ENCODE results near the gene CHST12.
"Not testable (repeated sequence)": the region's sequence is repeated elsewhere in the genome, so short reads cannot be mapped to it uniquely, and the experiment has no call there.

CHST12 gene

GRCh38 chr7:2378125-2378524, 25.3 kb upstream of the CHST12 start:
- DNase-seq (ENCODE audit: low read depth): not testable (repeated sequence)

DNA sequence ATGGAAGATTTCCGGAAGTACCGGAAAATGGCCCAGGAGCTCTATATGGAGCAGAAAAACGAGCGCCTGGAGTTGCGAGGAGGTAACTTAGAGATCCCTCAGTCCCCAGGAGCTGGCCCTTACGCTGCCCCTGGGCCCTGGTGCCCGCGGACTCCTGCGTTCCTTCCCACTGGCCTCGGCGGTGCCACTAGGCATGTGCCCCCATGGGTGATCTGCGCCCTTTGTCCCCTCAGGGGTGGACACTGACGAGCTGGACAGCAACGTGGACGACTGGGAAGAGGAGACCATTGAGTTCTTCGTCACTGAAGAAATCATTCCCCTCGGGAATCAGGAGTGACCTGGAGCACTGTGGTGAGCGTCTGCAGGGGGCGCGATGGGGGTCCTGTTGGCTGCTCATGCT, 24.2 kb upstream of the CHST12 start:
- DNase-seq (ENCODE audit: low read depth): no peak

DNA sequence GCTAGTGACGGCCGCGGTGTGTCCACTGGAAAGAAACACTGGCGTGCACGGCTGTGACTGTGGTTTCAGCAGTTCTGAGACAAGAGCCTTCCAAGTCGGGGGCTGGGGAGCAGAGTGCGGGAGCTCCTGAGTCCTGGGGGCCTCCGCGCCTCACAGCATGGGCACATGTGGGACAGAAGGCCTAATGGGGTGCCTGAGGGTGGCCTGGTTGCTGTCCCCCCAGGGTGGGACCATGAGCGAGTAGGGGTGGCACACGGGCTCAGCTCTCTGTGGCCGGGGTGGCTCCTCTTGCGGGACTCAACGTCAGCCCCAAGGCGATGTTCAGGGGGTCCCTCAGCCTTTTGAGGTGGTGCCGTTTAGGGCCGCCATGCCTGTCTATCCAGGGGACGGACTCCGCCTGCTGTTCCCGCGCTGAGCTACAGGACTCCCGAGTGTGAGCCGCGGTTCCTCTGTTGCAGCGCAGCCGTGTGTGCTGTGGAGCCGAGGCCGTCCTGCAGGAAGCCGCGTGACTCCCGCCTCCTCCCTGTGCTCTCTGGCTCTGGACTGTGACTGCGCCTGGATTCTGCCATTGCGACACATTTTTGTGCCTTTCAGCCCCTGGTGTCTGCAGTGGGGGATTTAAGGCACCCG, 23.5 kb upstream of the CHST12 start:
- DNase-seq (ENCODE audit: low read depth): no peak

- no peak for DNase-seq (ENCODE audit: low read depth)
Observed at GRCh38 chr7:2380461-2380860, 22.9 kb upstream of the CHST12 start.

GRCh38 chr7:2381227-2381626, 22.2 kb upstream of the CHST12 start:
- no peak for DNase-seq (ENCODE audit: low read depth)

DNA sequence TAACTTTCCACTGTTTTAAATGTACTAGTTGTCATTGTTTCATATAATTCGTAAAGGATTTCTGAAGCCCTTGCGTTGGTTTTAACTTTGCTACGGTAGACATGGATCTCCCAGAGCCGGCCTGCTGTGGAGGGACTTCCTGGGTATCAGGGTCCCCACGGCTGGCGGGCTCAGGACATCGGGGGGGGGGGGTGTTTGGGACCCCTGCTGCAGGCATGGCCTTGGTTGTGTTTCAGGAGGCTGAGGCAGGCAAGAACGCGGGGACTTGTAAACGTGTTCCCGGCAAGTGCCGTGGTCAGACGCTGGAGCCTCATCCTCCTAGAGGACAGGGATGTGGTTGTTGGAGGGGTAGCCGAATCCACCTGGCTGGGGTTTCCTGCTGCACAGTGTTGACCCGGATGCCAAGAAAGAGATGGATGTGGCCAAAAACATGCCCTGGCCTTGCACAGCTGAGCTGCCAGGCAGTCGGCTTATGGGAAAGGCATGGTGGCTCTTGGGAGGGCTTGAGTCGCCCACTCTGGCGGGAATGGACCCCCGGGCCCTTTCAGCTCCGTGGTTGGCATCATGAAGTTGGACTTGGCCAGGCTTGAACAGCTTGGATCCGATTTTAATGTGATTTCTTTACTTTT, 21.4 kb upstream of the CHST12 start:
- no peak for DNase-seq (ENCODE audit: low read depth)

DNA sequence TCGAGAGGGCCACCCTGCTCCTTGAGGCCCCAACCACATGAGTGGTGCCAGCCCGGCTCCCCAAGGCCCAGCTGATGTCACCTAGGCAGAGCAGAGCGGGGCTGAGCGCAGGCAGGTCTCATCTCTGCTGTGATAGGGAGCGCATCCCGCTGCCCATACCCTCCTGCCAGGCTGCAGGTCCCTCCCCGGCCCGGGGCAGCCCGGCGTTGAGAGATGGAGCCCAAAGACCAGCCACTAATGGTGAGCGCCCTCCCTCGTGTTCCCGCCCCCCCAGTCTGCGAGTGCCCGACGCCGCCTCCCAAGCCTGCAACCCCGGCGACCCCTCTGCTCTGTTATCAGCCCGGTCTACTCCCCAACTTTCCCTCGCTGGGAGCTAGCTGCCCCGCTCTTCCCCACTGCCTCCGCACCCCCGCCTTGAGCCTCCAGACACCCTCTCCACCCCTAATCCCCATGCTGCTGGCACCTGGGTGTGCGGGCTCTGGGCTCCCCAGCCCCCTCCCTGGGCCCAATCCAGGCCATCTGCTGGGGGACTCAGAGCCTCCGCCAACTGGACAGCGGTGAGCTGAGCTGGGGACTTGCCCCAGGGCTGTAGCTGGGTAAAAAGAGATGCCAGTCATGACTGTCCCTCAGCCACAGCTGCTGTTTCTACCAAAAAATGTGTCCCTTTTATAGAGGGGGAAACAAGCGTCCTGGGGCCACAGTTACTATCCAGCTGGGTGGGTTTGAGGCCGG, 19.7 kb upstream of the CHST12 start:
- no peak for DNase-seq (ENCODE audit: low read depth)

DNA sequence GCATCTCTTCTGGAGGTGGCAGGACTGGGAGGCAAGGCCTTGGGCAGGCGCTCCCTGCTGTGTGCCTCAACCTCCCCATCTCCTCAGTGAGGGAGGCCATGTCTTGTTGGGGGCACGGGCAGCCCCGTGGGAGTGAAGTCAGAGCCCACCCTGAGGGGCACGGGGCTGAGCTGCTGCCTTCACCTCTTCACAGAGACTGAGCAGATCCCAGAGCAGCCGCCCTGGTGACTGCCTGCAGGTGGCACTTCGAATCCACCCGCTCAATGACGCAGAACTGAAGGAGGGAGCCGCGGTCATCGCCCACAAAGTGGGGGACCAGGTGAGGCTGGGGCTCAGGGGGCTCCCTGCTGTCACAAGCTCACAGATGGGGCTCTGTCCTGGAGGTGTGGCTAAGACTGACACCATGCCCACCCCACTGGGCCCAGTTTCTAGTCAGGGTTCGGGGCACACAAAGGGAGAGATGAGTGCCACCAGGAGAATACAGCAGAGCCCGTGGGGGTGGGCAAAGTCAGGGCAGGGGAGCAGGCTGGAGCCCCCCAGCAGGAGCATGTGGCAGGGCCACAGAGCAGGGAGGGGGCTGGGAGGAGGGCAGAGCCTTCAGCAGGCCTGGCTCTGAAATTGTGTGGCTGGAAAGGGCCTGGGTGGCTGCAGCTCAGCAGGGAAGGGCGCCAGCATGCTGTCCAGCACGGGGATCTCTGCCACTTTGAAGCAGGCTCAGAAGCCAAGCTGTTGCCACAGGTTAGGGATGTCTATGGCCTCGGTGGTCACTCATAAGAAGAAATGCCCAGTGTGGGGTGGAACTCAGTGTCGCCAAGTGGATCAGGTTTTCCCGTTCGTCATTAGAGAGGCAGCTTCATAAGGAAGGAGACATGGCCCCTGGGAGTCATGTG, 18.8 kb upstream of the CHST12 start:
- no peak for DNase-seq (ENCODE audit: low read depth)

- not testable (repeated sequence) for DNase-seq (ENCODE audit: low read depth)
Observed at GRCh38 chr7:2386122-2386521, 17.3 kb upstream of the CHST12 start.

GRCh38 chr7:2386964-2387669, 16.3 kb upstream of the CHST12 start:
- DNase-seq (ENCODE audit: low read depth): no peak

- DNase-seq (ENCODE audit: low read depth): no peak
Observed at GRCh38 chr7:2387897-2388636, 15.3 kb upstream of the CHST12 start.

GRCh38 chr7:2388637-2388954, 14.8 kb upstream of the CHST12 start:
- no peak for DNase-seq (ENCODE audit: low read depth)

DNA sequence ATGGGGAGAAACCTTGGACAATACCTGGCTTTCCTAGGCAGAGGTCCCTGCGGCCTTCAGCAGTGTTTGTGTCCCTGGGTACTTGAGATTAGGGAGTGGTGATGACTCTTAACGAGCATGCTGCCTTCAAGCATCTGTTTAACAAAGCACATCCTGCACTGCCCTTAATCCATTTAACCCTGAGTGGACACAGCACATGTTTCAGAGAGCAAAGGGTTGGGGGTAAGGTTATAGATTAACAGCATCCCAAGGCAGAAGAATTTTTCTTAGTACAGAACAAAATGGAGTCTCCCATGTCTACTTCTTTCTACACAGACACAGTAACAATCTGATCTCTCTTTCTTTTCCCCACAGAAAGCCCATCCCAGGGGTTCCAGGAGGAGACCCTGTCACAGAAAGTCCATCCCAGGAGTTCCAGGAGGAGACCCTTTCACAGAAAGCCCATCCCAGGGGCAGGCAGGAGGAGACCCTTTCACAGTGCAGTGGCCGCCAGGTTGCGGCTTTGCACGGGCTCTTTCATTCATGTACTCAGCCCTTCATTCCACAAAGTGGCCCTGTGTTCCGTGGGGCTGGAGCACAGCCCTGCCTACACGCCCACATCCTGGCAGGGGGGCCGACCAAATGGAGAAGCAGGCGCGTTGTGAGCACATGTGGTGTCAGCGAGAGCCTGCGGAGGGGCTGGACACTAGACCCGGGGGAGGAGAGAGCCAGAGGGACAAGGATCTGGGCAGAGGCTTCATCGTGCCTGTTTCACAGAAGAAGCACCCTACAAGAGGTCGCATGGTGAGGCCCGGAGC, 13.2 kb upstream of the CHST12 start:
- DNase-seq (ENCODE audit: low read depth): not testable (repeated sequence)

- DNase-seq (ENCODE audit: low read depth): no peak
Observed at GRCh38 chr7:2393706-2394105, 9.7 kb upstream of the CHST12 start.

DNA sequence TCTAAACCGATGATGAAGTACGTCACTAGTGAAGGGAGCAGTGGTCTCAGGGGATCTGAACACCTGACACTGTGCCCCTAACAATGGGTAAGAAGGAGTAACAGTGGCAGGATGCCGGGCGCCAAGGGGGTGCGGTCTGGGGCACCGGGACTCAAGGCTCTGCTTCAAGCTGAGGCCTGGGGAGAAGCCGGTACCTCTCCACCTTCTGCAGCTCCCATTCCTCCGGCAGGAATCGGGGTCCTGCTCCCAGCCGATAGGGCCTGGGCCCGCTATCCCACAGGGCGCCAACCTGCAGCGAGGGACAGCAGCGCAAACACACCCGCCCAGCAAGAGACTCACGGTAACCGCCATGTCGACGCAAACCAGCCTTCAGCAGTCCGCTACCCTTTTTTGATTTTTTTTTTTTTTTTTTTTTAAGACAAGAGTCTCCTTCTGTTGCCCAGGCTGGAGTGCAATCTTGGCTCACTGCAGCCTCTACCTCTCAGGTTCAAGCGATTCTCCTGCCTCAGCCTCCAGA, 8.8 kb upstream of the CHST12 start:
- no peak for DNase-seq (ENCODE audit: low read depth)

DNA sequence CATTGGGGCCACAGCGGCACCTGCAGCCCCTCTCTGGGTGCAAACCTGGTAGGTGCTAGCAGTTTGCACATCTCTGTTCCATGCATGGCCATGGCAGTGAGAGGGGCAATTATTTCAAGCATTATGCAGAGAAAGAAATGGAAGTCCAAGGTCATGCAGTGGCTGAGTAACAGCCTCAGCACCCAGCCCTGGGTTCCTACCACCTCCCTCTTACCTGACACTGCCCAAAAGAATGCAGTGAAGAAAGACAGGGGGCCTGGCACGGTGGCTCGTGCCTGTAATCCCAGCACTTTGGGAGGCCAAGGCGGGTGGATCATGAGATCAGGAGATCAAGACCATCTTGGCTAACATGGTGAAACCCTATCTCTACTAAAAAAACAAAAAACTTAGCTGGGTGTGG, 4.9 kb upstream of the CHST12 start:
- no peak for DNase-seq (ENCODE audit: low read depth)

GRCh38 chr7:2399848-2400587, 3.4 kb upstream of the CHST12 start:
- DNase-seq (ENCODE audit: low read depth): no peak

- DNase-seq (ENCODE audit: low read depth): no peak
Observed at GRCh38 chr7:2402687-2403013, 761 bp upstream of the CHST12 start.
